Measurements from ENCODE around the gene MYL6B.
"Not testable (repeated sequence)": the region's sequence is repeated elsewhere in the genome, so short reads cannot be mapped to it uniquely, and the experiment has no call there.

MYL6B gene

GRCh38 chr12:56152132-56152755 is at the start of gene MYL6B:
Gene MYL6B, plus strand, starts transcription at chr12:56152587. Its CDS starts 1,332 bp downstream, at chr12:56153919.
- peak; percentile 80 for DNase-seq

- DNase-seq: no peak
Observed at GRCh38 chr12:56102683-56103065, 49.7 kb upstream of the MYL6B start.

GRCh38 chr12:56103066-56103711 is 49.2 kb upstream of the MYL6B start:
- DNase-seq: no peak

DNA sequence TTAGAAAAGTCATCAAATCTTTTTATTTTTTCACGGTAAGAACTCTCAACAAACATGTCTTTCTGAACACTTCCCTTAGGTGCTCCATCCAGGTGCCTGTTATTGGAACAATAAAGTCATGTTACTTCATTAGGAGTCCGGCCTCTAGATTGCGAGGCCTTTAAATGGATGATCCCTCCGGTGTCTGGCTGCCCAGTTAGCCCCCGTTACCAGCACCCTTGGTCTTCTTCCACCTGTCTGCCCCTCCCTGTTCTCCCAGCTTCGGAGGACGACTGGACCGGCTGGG is 48.6 kb upstream of the MYL6B start:
- no peak for DNase-seq

DNA sequence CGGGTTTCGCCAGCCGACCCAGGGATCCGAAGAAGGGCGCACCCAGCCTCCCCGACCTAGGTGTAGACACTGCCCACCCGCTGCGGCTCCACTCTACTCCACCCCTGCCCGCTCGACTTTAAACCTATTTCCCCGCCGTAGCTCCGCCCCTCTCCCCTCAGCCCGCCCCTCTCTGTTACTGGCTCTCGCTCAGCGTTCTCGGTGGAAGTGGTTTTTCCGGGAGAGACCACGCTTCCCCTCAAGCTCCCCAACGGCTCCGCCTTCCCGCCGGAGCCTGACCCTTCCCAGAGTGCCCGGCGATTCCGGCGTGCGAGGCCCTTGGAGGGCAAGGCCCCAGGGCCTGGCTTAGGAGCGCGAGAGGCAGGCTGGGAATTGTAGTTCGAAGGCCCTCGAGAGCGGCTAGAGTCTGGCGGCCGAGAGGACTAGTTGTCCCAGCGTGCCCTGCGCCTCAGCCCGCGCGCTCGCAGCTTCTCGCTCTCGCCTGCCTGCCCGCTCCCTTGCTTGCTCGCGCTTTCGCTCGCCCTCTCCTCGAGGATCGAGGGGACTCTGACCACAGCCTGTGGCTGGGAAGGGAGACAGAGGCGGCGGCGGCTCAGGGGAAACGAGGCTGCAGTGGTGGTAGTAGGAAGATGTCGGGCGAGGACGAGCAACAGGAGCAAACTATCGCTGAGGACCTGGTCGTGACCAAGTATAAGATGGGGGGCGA is 48.1 kb upstream of the MYL6B start, which contains the start of gene PA2G4:
Gene PA2G4, plus strand, starts transcription at position 451 of the 706 bp plus-strand sequence. Its CDS starts 179 bp downstream, at position 630.
- peak; percentile 93 for DNase-seq

DNA sequence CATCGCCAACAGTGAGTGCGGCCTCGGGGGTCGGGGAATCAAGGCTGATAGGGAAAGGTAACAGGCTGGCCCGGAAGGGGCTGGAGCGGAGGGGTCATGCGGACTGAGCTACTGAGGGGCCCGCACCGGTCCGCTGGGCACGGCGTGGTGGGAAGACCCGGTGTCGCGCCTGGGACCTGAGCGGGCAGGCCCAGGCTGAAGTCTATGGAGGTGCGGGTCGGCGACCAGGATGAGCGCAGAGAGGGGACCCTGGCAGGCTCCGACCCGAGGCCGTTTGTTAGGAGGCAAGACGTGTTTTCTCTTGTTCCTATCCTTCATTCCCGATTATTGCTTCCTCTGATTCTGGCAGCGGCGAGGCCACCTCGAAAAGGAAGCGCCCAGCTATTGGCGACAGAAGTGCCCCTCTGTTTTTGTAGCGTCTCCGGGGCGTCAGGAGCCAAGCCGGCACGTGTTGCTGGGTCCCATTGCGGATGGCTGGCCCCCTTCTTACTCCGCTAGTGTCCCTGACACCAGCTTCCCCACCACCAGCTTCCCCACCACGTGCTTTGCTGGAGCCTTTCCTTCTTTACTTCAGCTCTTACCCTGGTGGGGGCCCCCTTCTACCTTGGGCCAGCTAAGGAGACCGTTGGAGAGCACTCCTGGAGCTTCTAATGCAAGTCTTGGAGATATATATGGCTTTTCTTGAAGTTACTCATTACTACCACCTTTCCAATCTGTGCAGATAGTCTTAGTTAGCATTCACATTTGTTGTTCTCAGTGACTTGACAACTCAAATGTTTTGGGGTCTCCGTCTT is 47.4 kb upstream of the MYL6B start:
- no peak for DNase-seq

DNA sequence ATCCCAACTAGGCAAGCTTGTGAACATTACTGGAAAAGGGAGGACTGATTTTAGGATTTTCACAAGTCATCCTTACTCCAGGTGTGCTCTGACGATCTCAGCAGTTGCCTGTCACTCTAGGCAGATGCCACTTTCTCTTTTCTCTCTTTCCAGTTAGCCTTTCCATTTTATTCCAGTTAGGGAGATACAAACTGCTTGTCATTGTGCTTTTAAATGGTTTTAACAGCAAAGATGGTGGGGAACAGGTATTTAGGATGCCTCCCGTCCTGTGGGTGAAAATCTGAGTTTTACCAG is 46.8 kb upstream of the MYL6B start:
- no peak for DNase-seq

GRCh38 chr12:56107242-56107641 is 45.1 kb upstream of the MYL6B start:
- DNase-seq: no peak

GRCh38 chr12:56110571-56110970 is 41.8 kb upstream of the MYL6B start:
- no peak for DNase-seq

DNA sequence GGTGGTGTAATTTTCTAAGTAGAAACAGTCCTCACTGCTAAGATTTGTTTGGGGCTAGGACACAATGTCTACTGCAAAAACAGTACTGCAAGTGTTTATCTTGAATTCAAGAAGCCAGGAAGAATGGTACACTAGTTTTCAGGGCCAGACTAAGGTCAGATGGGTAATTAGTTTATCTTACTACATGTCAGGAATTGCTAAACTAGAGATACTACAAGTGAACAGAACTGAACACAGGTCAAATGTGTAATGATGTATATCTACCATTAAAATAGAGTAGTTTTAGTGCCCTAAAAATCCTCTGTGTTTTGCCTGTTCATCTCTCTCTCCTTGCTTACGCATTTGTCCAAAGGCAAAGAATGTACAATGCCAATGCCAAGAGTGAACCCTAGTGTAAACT is 38.3 kb upstream of the MYL6B start:
- DNase-seq: no peak

GRCh38 chr12:56115329-56115728 is 37.1 kb upstream of the MYL6B start:
- DNase-seq: no peak

GRCh38 chr12:56116267-56117081 is 35.9 kb upstream of the MYL6B start, which contains the start of gene RPL41:
Gene RPL41, plus strand, starts transcription at chr12:56116633.
- DNase-seq: peak; percentile 87

- not testable (repeated sequence) for DNase-seq
Observed at GRCh38 chr12:56117082-56117706, 35.2 kb upstream of the MYL6B start.

DNA sequence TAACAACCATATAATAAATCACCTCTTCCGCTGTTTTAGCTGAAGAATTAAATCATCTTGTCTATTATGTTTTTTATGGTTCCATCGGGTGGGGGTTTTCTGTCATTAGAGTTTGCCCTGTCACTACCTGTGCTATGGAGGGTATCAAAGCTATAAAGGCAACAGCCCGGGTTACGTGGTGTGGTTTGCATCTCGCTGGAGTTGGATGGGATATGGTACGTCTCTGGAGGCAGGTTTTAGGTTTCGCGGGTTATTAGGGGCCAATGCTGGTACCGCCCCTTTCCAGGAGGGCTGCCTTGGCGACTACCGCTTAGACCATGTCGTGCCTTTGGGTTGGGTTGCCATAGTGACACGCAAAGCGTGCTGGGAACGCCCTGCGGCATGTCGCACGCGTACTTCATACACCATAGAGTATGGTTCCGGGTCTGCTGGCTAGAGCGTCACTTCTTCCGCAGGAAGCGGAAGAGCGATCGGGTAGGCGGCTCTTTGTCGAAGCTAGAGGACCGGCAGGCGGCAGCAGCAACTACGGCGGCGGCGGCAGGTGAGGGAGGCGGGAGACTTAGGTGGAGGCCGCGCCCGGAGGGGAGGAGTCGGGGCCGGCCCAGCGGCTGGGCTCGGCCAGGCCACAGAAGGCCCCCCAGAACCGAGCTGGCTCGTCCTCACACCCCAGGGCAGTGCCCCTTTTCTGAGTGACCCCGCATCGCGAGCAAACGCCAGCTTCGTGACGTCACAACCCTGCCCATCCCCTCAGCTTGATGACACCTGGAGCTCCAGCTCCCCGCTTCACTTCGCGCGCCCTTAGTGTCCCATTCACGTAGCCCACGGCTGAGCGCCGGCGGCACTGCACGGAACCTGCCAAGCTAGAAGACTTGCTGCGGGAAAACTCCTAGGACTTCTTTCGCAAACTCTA is 34.4 kb upstream of the MYL6B start, which contains the start of gene ZC3H10:
Gene ZC3H10, plus strand, starts transcription at position 489 of the 910 bp plus-strand sequence. CDS start 2,297 bp downstream, outside the sequence.
- DNase-seq: peak; percentile 96

DNA sequence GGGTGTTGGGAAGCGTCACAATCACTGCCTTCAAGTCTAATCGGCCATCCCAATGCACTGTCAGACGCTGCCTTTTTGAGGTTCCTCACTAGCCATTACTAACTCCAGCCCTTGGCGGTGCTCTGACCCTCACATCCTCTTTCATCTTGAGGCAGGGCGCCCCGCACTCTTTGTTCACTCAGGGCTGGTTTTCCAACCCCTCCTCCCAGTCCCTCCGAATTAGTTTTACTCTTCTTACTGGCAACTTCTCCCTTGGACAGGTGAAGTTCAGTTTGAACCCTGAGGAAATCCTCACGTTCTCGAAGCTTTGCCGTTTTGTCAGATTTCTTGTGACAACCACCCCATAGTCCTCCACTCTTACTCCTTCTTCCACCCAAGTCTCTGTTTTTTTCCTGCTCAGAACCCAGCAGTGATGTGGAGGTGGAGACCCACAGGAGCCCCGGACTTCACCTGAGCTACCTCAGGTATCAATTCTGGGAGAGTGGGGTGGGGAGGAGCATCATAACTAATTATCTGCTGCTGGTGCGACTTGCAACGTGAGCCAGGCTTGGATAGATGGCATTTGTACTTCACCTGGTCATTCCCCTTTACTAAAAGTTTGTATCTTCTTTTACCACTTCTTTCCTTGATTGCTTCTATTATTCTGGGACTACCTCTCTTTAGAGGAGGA is 33.6 kb upstream of the MYL6B start:
- DNase-seq: no peak

DNA sequence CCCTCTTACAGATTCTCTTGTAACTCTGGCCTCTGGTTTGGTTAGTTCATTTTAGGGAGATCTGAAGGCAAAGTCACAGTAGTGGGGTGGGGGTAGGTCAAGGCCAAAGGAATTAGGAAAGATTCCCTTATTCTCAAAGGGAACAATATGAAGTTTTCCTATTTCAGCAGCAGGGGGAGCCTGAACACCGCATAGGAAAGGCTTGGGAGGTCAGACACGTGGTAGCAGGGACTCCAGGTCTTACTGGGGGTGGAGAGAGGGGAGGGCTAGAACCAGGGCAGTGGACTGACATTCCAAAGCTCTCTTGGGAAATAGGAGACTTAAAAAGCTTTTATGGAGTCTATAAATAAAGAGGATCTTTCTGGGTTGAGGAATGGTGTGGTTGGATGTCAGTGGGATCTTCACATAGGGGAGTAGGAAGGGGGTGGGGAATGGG is 33.0 kb upstream of the MYL6B start:
- DNase-seq: peak; percentile 56

- no peak for DNase-seq
Observed at GRCh38 chr12:56120158-56120846, 32.1 kb upstream of the MYL6B start.

DNA sequence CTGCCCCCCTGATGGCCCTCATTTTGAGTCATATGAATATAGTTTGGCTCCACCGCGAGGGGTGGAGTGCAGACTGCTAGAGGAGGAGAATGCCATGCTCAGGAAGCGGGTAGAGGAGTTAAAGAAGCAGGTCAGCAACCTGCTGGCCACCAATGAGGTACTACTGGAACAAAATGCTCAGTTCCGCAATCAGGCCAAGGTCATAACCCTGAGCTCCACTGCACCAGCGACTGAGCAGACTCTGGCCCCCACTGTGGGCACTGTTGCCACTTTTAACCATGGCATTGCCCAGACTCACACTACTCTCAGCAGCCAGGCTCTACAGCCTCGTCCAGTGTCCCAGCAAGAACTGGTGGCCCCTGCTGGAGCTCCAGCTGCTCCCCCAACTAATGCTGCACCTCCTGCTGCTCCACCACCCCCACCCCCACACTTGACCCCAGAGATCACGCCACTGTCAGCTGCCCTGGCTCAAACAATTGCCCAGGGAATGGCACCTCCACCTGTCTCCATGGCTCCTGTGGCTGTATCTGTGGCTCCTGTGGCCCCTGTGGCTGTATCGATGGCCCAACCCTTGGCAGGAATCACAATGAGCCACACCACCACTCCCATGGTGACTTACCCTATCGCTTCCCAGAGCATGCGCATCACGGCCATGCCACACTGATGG is 31.1 kb upstream of the MYL6B start:
- no peak for DNase-seq

DNA sequence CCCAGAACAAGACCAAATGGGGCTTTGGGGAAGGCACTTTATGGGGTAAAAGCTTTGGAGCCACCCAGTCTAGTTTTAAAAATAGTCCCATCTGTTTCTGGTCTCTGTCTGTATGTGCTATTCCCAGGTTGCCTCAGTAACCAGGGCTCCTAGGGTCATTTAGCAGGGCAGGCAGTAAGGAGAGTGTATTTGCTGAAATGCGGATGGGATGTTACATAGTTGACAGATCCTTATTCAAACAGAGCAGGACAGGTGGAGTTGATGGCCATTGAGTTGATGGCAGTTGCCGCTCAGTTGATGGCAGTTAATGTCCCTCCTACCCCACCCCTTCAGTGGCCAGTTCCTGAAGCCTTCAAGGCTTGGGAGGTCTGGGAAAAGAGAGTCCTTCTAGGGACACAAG is 29.8 kb upstream of the MYL6B start:
- DNase-seq: no peak

Data from NCI-H2227 treated with DMSO at 0.1 percent for 48 hours (cell line).